PC-3 (cell line): Measurements from ENCODE around the gene CLEC1A. TPM values are rescaled to one million over a fixed set of nuclear protein-coding genes. Genes with fewer than 3 reads are reported as not detected.

Experiments used
- total RNA-seq: library from RNA; depleted of rRNA; stranded (reverse); fragments of >200 nt; gene quantifications from 2 replicates; pipeline ENCODE4 v1.2.3, GENCODE V29; 2014; rRNA removed

Gene CLEC1A
- total RNA-seq, 1 experiment from 2014 or later = not detected

Other genes with a start within 250 kb of the CLEC1A start
- not detected in 2 replicates for gene CLEC2B, start 229.6 kb downstream of the CLEC1A start, total RNA-seq
- not detected in 2 replicates for gene KLRF2, start 217.5 kb downstream of the CLEC1A start, total RNA-seq
- not detected in 2 replicates for gene CLEC2A, start 166.6 kb downstream of the CLEC1A start, total RNA-seq
- not detected in 2 replicates for gene CLEC12A, start 127.6 kb downstream of the CLEC1A start, total RNA-seq
- not detected in 2 replicates for gene CLEC1B, start 99.9 kb downstream of the CLEC1A start, total RNA-seq
- gene CLEC12B, start 88.4 kb downstream of the CLEC1A start, total RNA-seq = not detected in 2 replicates
- gene CLEC9A, start 68.3 kb downstream of the CLEC1A start, total RNA-seq = not detected in 2 replicates
- 0.40 TPM in 1 of 2 replicates, not detected in the other for gene CLEC7A, start 31.2 kb upstream of the CLEC1A start, total RNA-seq
- 0.80 TPM in 1 of 2 replicates, not detected in the other for gene OLR1, start 73.1 kb upstream of the CLEC1A start, total RNA-seq
- gene TMEM52B, start 80.0 kb upstream of the CLEC1A start, total RNA-seq = not detected in 2 replicates
- gene GABARAPL1, start 113.9 kb upstream of the CLEC1A start, total RNA-seq = 14.9 and 24.5 TPM in 2 replicates
- 0.06 TPM in 1 of 2 replicates, not detected in the other for gene KLRD1, start 208.9 kb upstream of the CLEC1A start, total RNA-seq